Omental fat pad (tissue), 4 donors: Measurements from ENCODE around the gene CBX8. TPM values are rescaled to one million over a fixed set of nuclear protein-coding genes. Genes with fewer than 3 reads are reported as not detected.

Source experiments
- ATAC-seq: fragments of 150-250 bp; one replicate; pipeline ENCODE4 v1.9.1; 2016; ENCODE audit warnings: mild to moderate bottlenecking, moderate library complexity; ENCODE audit not compliant: low FRiP score
- DNase-seq: peaks from one replicate; pipeline ENCODE4 v3.0.0-alpha.2; 2019; ENCODE audit warnings: low spot score
- CTCF ChIP-seq, 3 donors: fragments of 450-650 bp; IDR thresholded peaks; one replicate each; pipeline ENCODE4 v1.5.1; 2016 to 2017; ENCODE audit warnings: antibody characterized with exemption in 3 of 3, mild to moderate bottlenecking in 3 of 3, moderate library complexity in 2 of 3
- total RNA-seq, 4 donors: library from RNA; depleted of rRNA; stranded (reverse); fragments of >200 nt; gene quantifications; one replicate each; pipeline ENCODE4 v1.1.0, GENCODE V29; 2016

The CBX8 gene
- total RNA-seq, 4 donors from 2014 or later, result 0.88 to 2.2 (median 1.2) TPM

- DNase-seq (no peak), ATAC-seq (no peak)
- TF ChIP-seq CTCF (IDR thresholded peaks at IDR 0.05), result no peak
These were observed 25.8 kb upstream of the CBX8 start for GRCh38 chr17:79822583-79823124.

GRCh38 chr17:79821331-79822095 lies 24.6 kb upstream of the CBX8 start:
- DNase-seq (no peak), ATAC-seq (no peak)
- no peak for TF ChIP-seq CTCF (IDR thresholded peaks at IDR 0.05)

GRCh38 chr17:79820959-79821330 lies 24.1 kb upstream of the CBX8 start:
- TF ChIP-seq CTCF (IDR thresholded peaks at IDR 0.05), result no peak
- no peak for DNase-seq
- no peak for ATAC-seq

- no peak for ATAC-seq
- no peak for DNase-seq
- TF ChIP-seq CTCF (IDR thresholded peaks at IDR 0.05), result no peak
These were observed 22.8 kb upstream of the CBX8 start for GRCh38 chr17:79819534-79820276.

- no peak for ATAC-seq
These were observed 22.2 kb upstream of the CBX8 start for GRCh38 chr17:79819085-79819484.

GRCh38 chr17:79818026-79818758 lies 21.3 kb upstream of the CBX8 start:
- ATAC-seq (no peak), DNase-seq (no peak)
- TF ChIP-seq CTCF (IDR thresholded peaks at IDR 0.05), result no peak

More at GRCh38 chr17:79819085-79819484, 22.2 kb upstream of the CBX8 start:
- no peak for TF ChIP-seq CTCF (IDR thresholded peaks at IDR 0.05)
- DNase-seq, result no peak
